ENCODE results near the gene SAMD11.

DNA sequence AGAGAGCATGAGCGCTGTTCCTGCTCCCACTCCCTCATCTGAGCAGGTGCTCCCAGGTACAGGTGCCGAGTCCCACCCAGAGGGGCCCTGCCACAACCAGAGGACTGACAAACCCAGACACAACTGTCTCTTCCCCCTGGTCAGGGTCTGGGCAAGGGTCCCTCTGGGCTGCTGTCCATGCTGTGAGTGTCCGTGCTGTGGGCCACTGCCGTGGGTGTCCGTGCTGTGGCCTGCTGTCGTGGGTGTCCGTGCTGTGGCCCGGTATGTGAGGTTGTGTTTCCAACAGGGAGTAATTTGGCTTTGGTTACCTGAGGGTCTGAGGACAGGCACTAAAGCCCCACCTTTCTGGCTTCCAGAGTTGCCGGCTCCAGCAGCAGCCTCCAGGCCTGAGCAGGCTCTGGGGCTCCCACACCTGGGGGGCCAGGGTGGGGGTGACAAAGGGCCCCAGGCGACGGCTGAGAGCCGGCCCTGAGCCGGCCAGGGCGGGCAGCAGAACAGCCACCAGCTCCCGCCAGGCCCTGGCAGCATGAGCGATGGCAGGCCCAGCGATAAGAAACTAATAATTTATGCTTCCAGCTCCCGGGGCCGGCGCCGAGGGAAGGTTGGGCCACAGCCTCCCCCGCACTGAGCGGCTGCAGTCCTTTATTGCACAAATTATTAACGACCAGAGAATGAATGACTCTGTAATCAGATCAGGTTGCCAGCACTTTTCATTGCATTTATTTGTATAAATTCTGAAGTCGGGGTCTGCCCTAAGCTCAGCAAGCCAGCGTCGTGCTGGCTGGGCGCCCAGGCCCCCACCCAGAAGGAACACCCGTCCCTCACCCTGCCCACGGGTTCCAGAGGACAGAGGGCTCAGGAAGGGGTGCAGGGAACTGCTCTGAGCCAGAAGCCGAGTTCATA is 7.3 kb upstream of the SAMD11 start:
- no peak for TF ChIP-seq ZNF274 (IDR thresholded peaks at IDR 0.05; ENCODE audit: low read depth, low read length)
- TF ChIP-seq SUZ12 (IDR thresholded peaks at IDR 0.05; ENCODE audit: extremely low read depth, insufficient read depth, insufficient read length) = no peak
